Fibroblast of villous mesenchyme (primary cell): Measurements from ENCODE around the gene CLTCL1. TPM values are rescaled to one million over a fixed set of nuclear protein-coding genes. Genes with fewer than 3 reads are reported as not detected.
A peak's percentile ranks its signal among the peaks of the same experiment; 100 is the strongest.

Experiments
- DNase-seq: peaks from one replicate; pipeline ENCODE4 v3.0.0-alpha.2; 2010; ENCODE audit warnings: low read depth
- H3K4me3 ChIP-seq: 2 replicates; pipeline ENCODE4 v1.5.1; 2011; ENCODE audit warnings: low read depth, mild to moderate bottlenecking, low read length
- total RNA-seq: library from RNA; depleted of rRNA; stranded (reverse); fragments of >200 nt; gene quantifications from 2 replicates; pipeline ENCODE4 v1.2.3, GENCODE V29; 2012
- TF ChIP-seq, protein P1 (sequence below): IDR thresholded peaks from 2 replicates; pipeline ENCODE4 v1.5.1; 2012; ENCODE audit warnings: low read depth, mild to moderate bottlenecking, low read length; ENCODE audit not compliant: insufficient read depth

The CLTCL1 gene
- total RNA-seq, 1 donor: 9.5 TPM

DNA sequence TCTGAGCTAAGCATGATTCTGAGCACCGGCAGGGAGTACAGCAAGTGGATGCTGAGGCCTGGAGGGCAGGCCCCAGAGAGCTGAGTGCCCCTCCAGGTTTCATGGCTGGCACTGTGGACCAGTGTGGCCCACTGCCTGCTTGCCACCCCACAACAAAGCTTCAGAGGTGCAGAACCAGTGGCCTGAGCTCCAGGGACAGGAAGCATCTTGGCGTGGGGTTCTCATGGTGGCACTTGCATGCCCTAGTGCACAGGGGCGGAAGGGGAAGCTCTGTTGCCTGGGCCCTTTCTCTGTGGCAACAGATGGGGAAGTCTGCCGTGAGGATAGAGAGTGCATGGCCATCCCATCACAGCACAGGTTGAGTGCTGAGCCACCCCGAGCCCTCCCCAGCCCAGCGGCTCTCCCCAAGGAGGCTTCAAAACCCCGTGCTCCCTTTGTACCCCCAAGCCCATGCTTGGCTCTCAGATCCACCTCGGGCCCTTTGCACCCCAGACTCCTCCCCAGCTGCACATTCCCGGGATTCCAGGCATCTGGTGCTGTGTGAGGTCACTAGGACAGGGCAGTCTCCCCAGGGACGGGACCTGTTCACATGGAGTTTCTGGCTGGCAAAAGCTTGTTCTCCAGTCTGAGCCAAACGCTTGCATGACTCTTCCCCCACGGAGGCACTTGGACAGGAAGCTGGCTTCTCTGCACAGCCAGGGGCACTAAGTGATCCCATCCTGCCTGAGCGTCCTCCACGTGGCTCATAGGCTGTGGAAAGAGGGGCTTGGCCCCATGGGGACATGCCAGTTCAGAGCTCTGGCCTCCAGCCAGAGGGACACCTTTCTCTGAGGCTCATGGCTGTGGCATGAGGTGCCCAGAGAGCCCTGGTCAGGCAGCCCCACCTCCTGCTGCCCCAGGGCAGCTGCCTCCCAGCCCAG lies 117.2 kb downstream of the CLTCL1 start:
- TF ChIP-seq, protein P1, sequence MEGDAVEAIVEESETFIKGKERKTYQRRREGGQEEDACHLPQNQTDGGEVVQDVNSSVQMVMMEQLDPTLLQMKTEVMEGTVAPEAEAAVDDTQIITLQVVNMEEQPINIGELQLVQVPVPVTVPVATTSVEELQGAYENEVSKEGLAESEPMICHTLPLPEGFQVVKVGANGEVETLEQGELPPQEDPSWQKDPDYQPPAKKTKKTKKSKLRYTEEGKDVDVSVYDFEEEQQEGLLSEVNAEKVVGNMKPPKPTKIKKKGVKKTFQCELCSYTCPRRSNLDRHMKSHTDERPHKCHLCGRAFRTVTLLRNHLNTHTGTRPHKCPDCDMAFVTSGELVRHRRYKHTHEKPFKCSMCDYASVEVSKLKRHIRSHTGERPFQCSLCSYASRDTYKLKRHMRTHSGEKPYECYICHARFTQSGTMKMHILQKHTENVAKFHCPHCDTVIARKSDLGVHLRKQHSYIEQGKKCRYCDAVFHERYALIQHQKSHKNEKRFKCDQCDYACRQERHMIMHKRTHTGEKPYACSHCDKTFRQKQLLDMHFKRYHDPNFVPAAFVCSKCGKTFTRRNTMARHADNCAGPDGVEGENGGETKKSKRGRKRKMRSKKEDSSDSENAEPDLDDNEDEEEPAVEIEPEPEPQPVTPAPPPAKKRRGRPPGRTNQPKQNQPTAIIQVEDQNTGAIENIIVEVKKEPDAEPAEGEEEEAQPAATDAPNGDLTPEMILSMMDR: no peak
- H3K4me3 ChIP-seq: no peak overlapping the region
- peak; percentile 53 for DNase-seq

DNA sequence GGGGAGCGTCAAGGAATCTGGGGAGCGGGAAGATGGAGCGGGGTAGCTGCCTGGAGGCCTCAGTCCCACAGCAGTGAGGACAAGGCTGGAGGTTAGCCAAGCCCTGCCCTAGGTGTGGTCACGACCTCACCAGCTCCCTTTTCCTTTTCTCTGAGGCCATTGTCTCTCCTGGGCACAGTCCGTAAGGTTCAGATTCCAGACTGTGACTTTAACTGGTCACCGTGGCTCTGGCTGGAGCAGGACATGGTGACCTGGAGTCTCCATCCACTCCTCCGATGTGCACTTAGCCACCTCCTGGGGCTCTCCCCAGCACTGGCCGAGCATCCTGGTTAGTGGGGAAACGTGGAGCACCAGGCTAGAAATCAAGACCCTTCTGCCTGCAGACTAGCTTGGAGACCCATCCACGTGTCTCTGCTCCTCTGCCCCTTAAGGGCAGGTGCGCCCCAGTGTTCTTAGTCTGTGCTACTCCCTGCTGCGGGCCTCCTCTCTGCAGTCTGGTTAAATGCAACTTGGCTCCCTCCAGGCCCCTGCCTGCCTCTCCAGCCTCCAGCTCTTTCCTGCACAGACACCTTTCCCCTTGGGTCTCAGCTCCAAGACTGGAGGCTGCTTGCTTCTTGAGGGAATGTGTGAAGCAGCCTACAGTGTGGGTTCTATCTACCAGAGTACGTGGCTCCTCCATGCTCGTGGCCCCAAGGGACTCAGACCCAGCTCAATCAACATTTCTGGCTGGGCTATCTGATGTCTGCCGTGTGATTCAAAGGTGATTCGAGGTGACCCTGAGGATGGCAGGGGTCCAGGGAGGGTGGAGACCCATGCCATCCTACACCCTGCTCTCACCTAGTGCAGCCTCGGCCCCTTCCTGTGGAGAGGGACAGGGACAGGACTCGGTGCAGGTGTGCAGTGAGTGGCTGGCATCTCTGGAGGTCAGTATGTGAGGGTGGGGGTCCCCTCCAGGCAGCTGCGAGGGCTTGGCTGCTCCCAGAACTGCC lies 118.2 kb downstream of the CLTCL1 start:
- TF ChIP-seq, protein P1: no peak
- peak overlapping the region; percentile 86 for H3K4me3 ChIP-seq
- no peak for DNase-seq

DNA sequence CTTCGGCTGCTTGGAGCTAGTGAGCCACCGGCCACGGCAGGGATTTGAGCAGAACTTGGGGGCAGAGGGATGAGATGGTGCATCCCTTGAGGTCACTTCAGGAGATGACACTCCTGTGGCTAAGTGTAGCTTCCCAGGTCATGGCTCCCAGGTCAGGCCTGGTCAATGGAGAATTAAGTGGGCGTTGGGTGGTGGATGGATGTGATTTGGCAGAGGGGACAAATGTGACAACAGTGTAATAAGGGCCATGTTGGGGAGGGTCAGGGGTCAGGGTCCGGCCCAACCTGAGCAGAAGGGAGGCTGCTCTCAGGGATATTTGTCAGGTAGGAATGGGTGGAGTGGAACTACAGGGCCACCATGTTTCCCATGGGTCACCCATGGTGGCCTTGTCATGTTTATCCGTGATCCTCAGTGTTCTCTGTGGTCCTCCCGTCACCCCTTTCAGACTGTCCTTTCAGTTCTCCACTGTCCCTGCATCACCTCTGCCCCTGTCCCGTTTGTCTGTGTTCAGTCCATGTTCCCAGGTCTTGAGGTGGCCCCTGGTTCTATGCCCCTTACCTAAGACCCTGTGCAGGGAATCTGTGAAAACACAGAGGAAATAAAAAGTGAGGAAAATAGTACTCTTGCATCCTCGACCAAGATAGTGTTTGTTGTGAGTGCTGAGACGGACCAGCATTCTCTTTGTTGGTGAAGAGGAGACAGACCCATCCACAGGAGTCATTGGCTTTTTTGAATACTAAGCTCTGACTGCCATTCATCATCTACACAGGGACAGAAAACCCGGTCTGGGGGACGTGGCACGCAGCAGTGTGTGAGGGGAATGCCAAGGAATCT lies 119.1 kb downstream of the CLTCL1 start:
- TF ChIP-seq, protein P1: no peak
- peak overlapping the region; percentile 86 for H3K4me3 ChIP-seq
- DNase-seq: no peak

DNA sequence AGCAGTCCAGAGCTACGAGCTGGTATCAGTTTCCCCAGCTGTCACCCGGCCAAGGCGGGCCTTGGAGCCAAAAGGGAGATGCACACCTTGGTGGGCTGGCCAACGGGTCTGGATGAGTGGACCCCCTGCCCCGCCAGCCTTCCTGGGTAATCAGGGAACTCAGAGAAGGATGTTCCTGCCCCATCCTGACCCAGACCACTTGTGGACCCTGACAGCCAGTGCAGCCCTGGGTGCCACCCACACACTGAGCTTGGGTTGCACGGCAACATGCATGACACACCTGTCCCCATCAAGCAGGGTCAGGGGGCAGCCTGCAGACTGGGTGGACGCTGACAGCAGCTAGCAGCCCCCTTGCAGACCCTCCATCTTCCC lies 121.6 kb downstream of the CLTCL1 start:
- TF ChIP-seq, protein P1: no peak
- H3K4me3 ChIP-seq: peak overlapping the region; percentile 56
- DNase-seq: no peak

DNA sequence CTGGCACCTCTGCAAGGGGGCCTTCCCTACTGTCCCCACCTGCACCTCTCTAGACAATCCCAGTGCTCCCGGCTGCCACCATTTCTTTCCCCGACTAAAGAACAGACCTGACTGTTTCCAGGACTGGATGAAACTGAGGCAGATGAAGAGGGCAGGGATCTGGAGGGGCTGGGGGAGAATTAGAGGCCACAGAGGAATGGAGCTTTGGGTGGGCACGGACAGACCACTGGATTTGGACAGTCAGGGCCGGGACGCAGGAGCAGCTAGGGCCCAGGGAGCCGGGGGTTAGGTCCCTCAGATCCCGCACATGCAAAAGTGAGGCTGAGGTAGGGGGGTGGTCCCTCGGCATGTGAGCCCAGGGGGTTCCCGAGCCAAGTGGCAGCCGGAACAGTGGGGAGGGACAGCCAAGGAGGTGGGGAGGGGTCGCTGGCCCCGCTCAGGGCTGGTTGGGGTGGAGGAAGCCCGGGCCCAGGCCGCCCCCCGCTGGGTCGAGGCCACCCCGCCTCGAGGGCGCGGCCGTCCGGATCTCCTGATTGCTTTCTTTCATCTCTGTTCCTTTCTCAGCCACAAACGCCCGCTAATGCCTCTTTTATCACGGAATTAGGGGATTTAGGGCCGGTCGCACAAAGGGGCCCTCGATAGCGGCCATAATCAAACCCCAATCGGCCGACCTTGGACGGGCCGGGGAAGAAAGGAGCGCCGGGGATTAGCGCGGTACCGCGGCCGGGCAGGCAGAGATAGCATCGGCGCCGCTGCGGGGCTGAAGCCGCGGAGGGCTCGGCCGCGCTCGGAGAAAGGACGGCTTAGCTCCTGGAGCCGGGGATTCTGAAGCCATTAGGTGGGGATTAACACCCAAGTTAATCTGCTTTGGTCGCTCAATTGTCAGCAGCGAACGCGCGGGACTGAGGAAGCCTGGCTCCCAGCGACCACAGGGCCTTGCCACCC lies 122.2 kb downstream of the CLTCL1 start:
- H3K4me3 ChIP-seq: peak overlapping the region; percentile 56
- TF ChIP-seq, protein P1: no peak
- DNase-seq: no peak
